ENCODE data around the gene MARCHF6.
"Not testable (repeated sequence)": the region's sequence is repeated elsewhere in the genome, so short reads cannot be mapped to it uniquely, and the experiment has no call there.

Gene MARCHF6

GRCh38 chr5:10392567-10393328, 39.3 kb downstream of the MARCHF6 start:
- not testable (repeated sequence) for H3K9ac ChIP-seq (ENCODE audit: low read length); H3K4me1 ChIP-seq (ENCODE audit: control insufficient read depth, insufficient read depth, low read length); H3K9me3 ChIP-seq (ENCODE audit: control insufficient read depth, insufficient read depth, low read depth, low read length); H3K27me3 ChIP-seq (ENCODE audit: control insufficient read depth, insufficient read depth, low read length); H3K4me3 ChIP-seq (ENCODE audit: low read depth, low read length); H3K27ac ChIP-seq (ENCODE audit: low read depth, low read length)
- peaks cover 80% of the 10 kb centered on the region for H3K36me3 ChIP-seq (ENCODE audit: control insufficient read depth, insufficient read depth, low read length)

GRCh38 chr5:10393491-10393890, 40.0 kb downstream of the MARCHF6 start:
- H3K9ac ChIP-seq (ENCODE audit: low read length), result no peak overlapping the region
- H3K27ac ChIP-seq (ENCODE audit: low read depth, low read length), result no peak overlapping the region
- no peak overlapping the region for H3K4me3 ChIP-seq (ENCODE audit: low read depth, low read length)
- H3K27me3 ChIP-seq (ENCODE audit: control insufficient read depth, insufficient read depth, low read length), result no peaks in the 10 kb centered on the region
- no peaks in the 10 kb centered on the region for H3K9me3 ChIP-seq (ENCODE audit: control insufficient read depth, insufficient read depth, low read depth, low read length)
- no peaks in the 10 kb centered on the region; the same call in 1 of the 2 replicates for H3K4me1 ChIP-seq (ENCODE audit: control insufficient read depth, insufficient read depth, low read length)
- H3K36me3 ChIP-seq (ENCODE audit: control insufficient read depth, insufficient read depth, low read length), result peaks cover 78% of the 10 kb centered on the region

- Histone ChIP-seq H3K9ac (ENCODE audit: low read length) (no peak overlapping the region), H3K4me1 (ENCODE audit: control insufficient read depth, insufficient read depth, low read length) (no peaks in the 10 kb centered on the region; the same call in 1 of the 2 replicates), H3K27me3 (ENCODE audit: control insufficient read depth, insufficient read depth, low read length) (no peaks in the 10 kb centered on the region), H3K36me3 (ENCODE audit: control insufficient read depth, insufficient read depth, low read length) (peaks cover 71% of the 10 kb centered on the region), H3K9me3 (ENCODE audit: control insufficient read depth, insufficient read depth, low read depth, low read length) (no peaks in the 10 kb centered on the region), H3K27ac (ENCODE audit: low read depth, low read length) (no peak overlapping the region), H3K4me3 (ENCODE audit: low read depth, low read length) (no peak overlapping the region)
Observed at GRCh38 chr5:10396552-10396951, 43.1 kb downstream of the MARCHF6 start.

- Histone ChIP-seq H3K9me3 (ENCODE audit: control insufficient read depth, insufficient read depth, low read depth, low read length) (no peaks in the 10 kb centered on the region), H3K9ac (ENCODE audit: low read length) (no peak overlapping the region), H3K36me3 (ENCODE audit: control insufficient read depth, insufficient read depth, low read length) (peaks cover 74% of the 10 kb centered on the region), H3K27ac (ENCODE audit: low read depth, low read length) (no peak overlapping the region), H3K27me3 (ENCODE audit: control insufficient read depth, insufficient read depth, low read length) (no peaks in the 10 kb centered on the region), H3K4me1 (ENCODE audit: control insufficient read depth, insufficient read depth, low read length) (no peaks in the 10 kb centered on the region; the same call in 1 of the 2 replicates), H3K4me3 (ENCODE audit: low read depth, low read length) (no peak overlapping the region)
Observed at GRCh38 chr5:10399839-10400238, 46.3 kb downstream of the MARCHF6 start.

GRCh38 chr5:10400411-10400810, 46.9 kb downstream of the MARCHF6 start:
- Histone ChIP-seq H3K36me3 (ENCODE audit: control insufficient read depth, insufficient read depth, low read length) (peaks cover 75% of the 10 kb centered on the region), H3K27me3 (ENCODE audit: control insufficient read depth, insufficient read depth, low read length) (no peaks in the 10 kb centered on the region), H3K4me3 (ENCODE audit: low read depth, low read length) (no peak overlapping the region), H3K9ac (ENCODE audit: low read length) (no peak overlapping the region), H3K9me3 (ENCODE audit: control insufficient read depth, insufficient read depth, low read depth, low read length) (no peaks in the 10 kb centered on the region), H3K27ac (ENCODE audit: low read depth, low read length) (no peak overlapping the region), H3K4me1 (ENCODE audit: control insufficient read depth, insufficient read depth, low read length) (no peaks in the 10 kb centered on the region; the same call in 1 of the 2 replicates)

- H3K4me3 ChIP-seq (ENCODE audit: low read depth, low read length), result no peak overlapping the region
- H3K36me3 ChIP-seq (ENCODE audit: control insufficient read depth, insufficient read depth, low read length), result peaks cover 75% of the 10 kb centered on the region
- H3K27me3 ChIP-seq (ENCODE audit: control insufficient read depth, insufficient read depth, low read length), result no peaks in the 10 kb centered on the region
- no peaks in the 10 kb centered on the region for H3K9me3 ChIP-seq (ENCODE audit: control insufficient read depth, insufficient read depth, low read depth, low read length)
- no peaks in the 10 kb centered on the region for H3K4me1 ChIP-seq (ENCODE audit: control insufficient read depth, insufficient read depth, low read length)
- H3K27ac ChIP-seq (ENCODE audit: low read depth, low read length), result no peak overlapping the region
- H3K9ac ChIP-seq (ENCODE audit: low read length), result no peak overlapping the region
Observed at GRCh38 chr5:10400831-10401230, 47.3 kb downstream of the MARCHF6 start.

GRCh38 chr5:10401498-10401897, 48.0 kb downstream of the MARCHF6 start:
- no peaks in the 10 kb centered on the region for H3K4me1 ChIP-seq (ENCODE audit: control insufficient read depth, insufficient read depth, low read length)
- no peak overlapping the region for H3K4me3 ChIP-seq (ENCODE audit: low read depth, low read length)
- no peak overlapping the region for H3K27ac ChIP-seq (ENCODE audit: low read depth, low read length)
- H3K36me3 ChIP-seq (ENCODE audit: control insufficient read depth, insufficient read depth, low read length), result peaks cover 76% of the 10 kb centered on the region
- no peaks in the 10 kb centered on the region for H3K9me3 ChIP-seq (ENCODE audit: control insufficient read depth, insufficient read depth, low read depth, low read length)
- H3K9ac ChIP-seq (ENCODE audit: low read length), result no peak overlapping the region
- no peaks in the 10 kb centered on the region for H3K27me3 ChIP-seq (ENCODE audit: control insufficient read depth, insufficient read depth, low read length)

Measured in HUES6 (cell line).